ENCODE data around the gene SSX4. TPM values are rescaled to one million over a fixed set of nuclear protein-coding genes. Genes with fewer than 3 reads are reported as not detected.
"Not testable (repeated sequence)": the region's sequence is repeated elsewhere in the genome, so short reads cannot be mapped to it uniquely, and the experiment has no call there.

SSX4 gene
- total RNA-seq, 2 donors from 2014 or later = not detected

DNA sequence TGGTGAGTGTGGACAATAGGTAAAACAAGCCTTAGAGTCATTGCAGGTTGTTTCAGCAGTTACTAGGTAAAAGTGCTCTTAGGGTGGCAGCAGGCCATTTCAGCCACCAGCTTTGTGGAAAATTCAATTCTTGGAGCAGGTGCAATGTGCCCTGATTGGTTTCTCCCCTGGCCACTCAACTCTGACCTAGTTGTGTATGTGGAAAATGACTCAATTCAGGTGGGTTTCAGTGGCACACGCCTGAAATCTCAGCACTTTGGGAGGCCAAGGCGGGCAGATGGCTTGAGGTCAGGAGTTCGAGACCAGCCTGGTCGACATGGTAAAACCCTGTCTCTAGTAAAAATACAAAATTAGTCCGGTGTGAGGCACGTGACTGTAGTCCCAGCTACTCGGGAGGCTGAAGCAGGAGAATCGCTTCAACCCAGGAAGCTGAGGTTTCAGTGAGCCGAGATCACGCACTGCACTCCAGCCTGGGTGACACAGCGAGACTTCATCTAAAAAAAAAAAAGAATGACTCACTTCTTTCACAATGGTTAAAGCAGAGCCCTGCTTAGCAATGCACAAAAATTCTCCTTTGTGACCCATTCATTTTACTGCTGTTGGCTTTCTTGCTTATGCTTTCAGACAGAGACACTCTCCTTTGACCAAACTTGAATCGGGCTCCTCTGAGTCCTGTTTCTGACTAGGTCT lies 43.8 kb downstream of the SSX4 start:
- H3K4me1 ChIP-seq; intact Hi-C loops (cut with DNase I); H3K36me3 ChIP-seq (replicated peaks in 1 of 2; ENCODE audit: insufficient read depth in 1 of 2, low read depth in 2 of 2); H3K9me3 ChIP-seq; DNase-seq; H3K27ac ChIP-seq; H3K27me3 ChIP-seq; H3K4me3 ChIP-seq; ATAC-seq: not testable (repeated sequence)
- WGBS, 2 donors = no CpG with 5 or more reads among the region's 12 CpGs

DNA sequence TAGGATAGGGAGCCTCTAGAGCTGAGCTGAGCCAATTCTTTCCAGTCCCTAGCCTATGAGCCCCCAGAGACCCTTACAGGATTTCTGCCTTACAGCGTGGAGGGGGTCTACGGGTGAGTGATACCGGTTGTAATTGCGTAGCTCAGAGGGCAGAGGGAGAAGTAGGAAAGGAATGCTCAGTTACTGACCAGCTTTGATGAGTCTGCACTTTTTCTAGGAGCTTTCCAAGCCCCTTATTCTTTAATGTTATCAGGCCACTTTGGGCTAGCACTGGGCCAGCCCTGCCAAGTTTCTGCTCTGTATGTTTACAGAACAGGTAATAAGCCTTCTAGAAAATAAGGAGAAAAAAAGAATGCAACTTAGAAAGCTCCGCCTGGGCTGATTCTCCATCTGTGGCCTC lies 46.3 kb downstream of the SSX4 start:
- H3K4me1 ChIP-seq = not testable (repeated sequence)

DNA sequence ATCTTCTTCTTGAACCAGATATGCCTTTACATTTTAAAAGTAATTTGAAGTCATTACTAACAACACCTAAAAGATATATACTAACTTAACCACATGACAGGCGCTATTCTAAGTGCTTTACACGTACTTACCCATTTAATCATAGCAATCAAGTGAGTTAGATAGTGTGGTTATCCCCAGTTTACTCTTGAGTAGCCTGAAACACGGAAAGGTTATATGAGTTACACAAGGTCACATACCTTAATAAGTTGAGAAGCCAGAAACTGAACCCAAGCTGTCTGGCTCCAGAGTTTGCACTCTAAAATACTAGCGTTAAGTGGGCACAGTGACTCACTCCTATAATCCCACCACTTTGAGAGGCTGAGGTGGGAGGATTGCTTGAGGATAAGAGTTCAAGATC lies 46.8 kb downstream of the SSX4 start:
- intact Hi-C loops (cut with DNase I); H3K4me3 ChIP-seq; H3K4me1 ChIP-seq; H3K27me3 ChIP-seq; ATAC-seq; H3K36me3 ChIP-seq (replicated peaks in 1 of 2; ENCODE audit: insufficient read depth in 1 of 2, low read depth in 2 of 2); H3K27ac ChIP-seq; DNase-seq; H3K9me3 ChIP-seq: not testable (repeated sequence)
- 40 to 58% methylated on average over 3 to 4 of the region's 4 CpGs for WGBS, 2 donors

More for the DNA sequence above, 46.3 kb downstream of the SSX4 start:
- DNase-seq; H3K27me3 ChIP-seq; H3K9me3 ChIP-seq; H3K27ac ChIP-seq; ATAC-seq; H3K4me3 ChIP-seq; intact Hi-C loops (cut with DNase I); H3K36me3 ChIP-seq (replicated peaks in 1 of 2; ENCODE audit: insufficient read depth in 1 of 2, low read depth in 2 of 2): not testable (repeated sequence)
- WGBS, 2 donors = 75% methylated on average over 5 of the region's 5 CpGs; no CpG with 5 or more reads in 1 of the 2 donors

DNA sequence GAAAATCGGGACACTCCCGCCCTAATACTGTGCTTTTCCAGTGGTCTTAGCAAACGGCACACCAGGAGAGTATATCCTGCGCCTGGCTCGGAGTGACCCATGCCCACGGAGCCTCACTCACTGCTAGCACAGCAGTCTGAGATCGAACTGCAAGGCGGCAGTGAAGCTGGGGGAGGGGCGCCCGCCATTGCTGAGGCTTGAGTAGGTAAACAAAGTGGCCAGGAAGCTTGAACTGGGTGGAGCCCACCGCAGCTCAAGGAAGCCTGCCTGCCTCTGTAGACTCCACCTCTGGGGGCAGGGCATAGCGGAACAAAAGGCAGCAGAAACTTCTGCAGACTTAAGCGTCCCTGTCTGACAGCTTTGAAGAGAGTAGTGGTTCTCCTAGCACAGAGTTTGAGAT lies 50.4 kb downstream of the SSX4 start:
- H3K9me3 ChIP-seq; H3K4me1 ChIP-seq; H3K27me3 ChIP-seq; H3K27ac ChIP-seq; ATAC-seq; DNase-seq; intact Hi-C loops (cut with DNase I); H3K36me3 ChIP-seq (replicated peaks in 1 of 2; ENCODE audit: insufficient read depth in 1 of 2, low read depth in 2 of 2); H3K4me3 ChIP-seq: not testable (repeated sequence)
- 78% methylated on average over 12 of the region's 13 CpGs; no CpG with 5 or more reads in 1 of the 2 donors for WGBS, 2 donors

Small RNA genes within 50 kb of the gene (small RNA-seq; reads per million reads assigned to genes)
- gene AL606490.4 = not detected
- gene AL606490.7 = not detected
- not detected for gene AL606490.9

Other genes with a start within 250 kb of the SSX4 start
- gene SSX5, start 186.7 kb upstream of the SSX4 start, total RNA-seq = not detected
- not detected for gene SSX1, start 128.1 kb upstream of the SSX4 start, total RNA-seq
- not detected for gene SSX3, start 26.8 kb upstream of the SSX4 start, total RNA-seq
- gene SSX4B, start 28.4 kb downstream of the SSX4 start, total RNA-seq = not detected
- 100 to 1,000 TPM in 1 of 2 donors, 10 to 100 TPM in 1; 83.8 to 166 TPM for gene SLC38A5, start 86.7 kb downstream of the SSX4 start, total RNA-seq
- gene FTSJ1, start 92.7 kb downstream of the SSX4 start, total RNA-seq = 10 to 100 TPM; 37.1 to 56.4 TPM
- gene PORCN, start 125.5 kb downstream of the SSX4 start, total RNA-seq = 10 to 100 TPM in 1 of 2 donors, 1 to 10 TPM in 1; 6.2 to 22.7 TPM
- gene EBP, start 138.3 kb downstream of the SSX4 start, total RNA-seq = 10 to 100 TPM; 14.8 to 19.7 TPM
- 1 to 10 TPM; 5.4 to 5.9 TPM for gene TBC1D25, start 156.2 kb downstream of the SSX4 start, total RNA-seq
- 100 to 1,000 TPM; 184 to 194 TPM for gene RBM3, start 190.9 kb downstream of the SSX4 start, total RNA-seq
- gene WDR13, start 214.0 kb downstream of the SSX4 start, total RNA-seq = 100 to 1,000 TPM; 132 to 134 TPM